Astrocyte (in vitro differentiated cells and primary cell): ENCODE results near the gene GMPR2.

ENCODE experiments used
- CTCF ChIP-seq: IDR thresholded peaks from 2 replicates; pipeline ENCODE4 v1.5.1; 2011; ENCODE audit warnings: low read depth, mild to moderate bottlenecking, inconsistent platforms, low read length, moderate library complexity; ENCODE audit not compliant: insufficient read depth
- EZH2 ChIP-seq: IDR thresholded peaks from 2 replicates; pipeline ENCODE4 v1.6.1; 2012; ENCODE audit warnings: mild to moderate bottlenecking, low read length, inconsistent platforms; ENCODE audit not compliant: insufficient read depth

GRCh38 chr14:24284501-24285035, 51.8 kb downstream of the GMPR2 start:
- TF ChIP-seq CTCF (no peak), EZH2 (no peak)
